GM19468 (cell line): ENCODE results near the gene GNB5.

ENCODE experiments used
- ATAC-seq: cut with Tn5 transposase; IDR thresholded peaks from one replicate; pipeline ENCODE4 v1.9.1; 2021; ENCODE audit warnings: mild to moderate bottlenecking, moderate library complexity, moderate number of reproducible peaks; ENCODE audit not compliant: unreplicated experiment; ENCODE audit errors: extremely low read depth

The GNB5 gene

DNA sequence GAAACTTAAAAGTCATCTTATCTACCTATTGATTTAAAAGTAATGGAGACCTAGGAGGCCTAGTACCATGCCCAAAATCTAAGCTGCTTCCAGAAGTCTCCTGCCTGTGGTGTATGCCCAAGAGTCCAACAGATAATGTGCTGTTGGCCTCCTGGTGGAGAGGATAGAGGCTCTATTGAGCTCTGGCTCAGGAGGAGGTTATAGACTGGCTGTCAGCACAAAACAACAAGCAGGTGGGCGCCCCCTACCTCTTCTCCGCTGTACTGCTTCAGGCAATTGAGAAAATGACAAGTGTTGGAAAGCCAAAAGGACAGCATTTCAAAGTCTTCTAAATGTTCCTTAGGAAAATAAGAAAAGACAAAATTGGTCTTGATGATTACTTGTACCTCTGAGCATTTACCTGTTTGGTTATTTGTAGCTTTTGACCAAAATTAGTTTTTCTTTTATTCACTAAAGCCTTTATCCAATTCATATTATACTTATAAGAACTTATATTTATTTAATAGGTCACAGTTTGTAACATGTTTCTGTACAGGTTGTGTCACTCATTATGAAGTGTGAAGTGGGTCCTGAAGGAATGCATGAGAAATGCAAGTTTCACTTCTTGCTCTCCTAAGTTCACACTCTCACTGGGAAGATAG lies 17.2 kb upstream of the GNB5 start:
- ATAC-seq: no peak

DNA sequence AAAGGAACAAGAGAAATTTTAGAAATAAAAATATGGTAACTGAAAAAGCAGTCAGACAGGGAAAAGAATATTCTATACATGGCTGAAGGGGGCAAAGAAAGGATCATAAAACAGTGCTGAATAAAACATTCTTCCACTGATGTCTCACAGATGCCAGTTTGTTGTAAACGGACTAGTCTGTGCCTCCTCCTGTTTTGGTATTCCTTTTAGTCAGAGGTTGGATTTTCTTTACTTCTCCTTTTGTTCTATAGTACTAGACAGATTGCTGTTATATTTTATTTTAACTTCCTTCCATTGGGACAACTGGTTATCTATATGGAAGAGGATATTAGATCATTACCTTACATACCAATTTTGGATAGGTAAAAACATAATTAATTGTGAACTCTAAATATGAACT lies 16.0 kb upstream of the GNB5 start:
- no peak for ATAC-seq

DNA sequence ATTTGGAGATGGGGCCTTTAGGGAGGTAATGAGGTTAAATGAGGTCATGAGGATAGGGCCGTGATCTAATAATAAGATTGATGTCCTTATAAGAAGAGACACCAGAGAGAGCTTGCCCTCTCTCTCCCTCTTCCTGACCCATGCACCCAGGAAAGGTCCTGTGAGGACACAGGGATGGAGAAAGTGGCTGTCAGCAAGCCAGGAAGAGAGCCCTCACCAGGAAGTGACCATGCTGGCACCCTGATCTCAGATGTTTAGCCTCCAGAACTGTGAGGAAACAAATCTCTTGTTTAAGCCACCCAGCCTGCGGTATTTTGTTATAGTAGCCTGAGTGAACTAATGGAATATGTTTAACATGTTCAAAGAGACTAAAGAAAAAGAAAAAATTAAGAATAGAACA lies 15.3 kb upstream of the GNB5 start:
- ATAC-seq: no peak

DNA sequence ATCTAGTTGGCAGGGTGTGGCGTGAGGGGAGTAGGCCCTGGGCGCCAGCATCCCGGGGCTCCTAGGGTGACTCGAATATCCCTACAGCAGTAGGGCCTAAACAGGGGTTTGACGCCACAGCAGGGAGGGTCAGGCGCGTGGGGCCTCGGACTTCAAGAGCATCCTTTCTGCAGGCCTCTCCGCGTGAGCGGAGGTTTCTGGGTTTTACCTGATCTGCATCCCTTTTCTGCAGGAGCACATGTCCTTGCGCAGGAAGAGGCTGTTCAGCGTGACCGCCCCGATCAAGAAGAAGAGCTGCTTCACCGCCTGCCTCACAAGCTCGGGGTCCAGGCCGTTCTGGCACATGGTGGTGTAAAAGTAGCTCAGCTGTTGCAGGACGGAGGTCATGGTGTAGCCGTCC lies 13.5 kb upstream of the GNB5 start:
- ATAC-seq: no peak

DNA sequence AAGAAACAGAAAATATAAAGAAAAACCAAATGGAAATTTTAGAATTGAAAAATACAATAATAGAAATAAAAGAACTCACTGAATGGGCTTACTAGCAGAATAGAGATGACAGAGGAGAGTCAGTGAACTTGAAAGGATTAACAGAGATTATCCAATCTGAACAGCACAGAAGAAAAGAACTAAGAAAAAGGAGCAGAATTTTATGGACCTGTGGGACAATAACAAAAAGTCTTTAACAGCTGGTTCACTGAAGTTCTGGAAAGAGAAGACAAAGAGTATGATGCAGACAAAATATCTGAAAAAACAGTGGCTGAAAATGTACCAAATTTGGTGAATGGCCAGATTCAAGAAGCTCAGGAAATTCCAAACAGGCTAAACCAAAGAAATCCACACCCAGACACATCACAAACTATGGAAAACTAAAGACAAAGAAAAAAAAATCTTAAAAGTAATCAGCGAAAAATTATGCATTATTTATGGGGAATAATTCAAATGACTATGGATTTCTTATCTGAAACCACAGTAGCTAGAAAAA lies 9.7 kb upstream of the GNB5 start:
- ATAC-seq: no peak

DNA sequence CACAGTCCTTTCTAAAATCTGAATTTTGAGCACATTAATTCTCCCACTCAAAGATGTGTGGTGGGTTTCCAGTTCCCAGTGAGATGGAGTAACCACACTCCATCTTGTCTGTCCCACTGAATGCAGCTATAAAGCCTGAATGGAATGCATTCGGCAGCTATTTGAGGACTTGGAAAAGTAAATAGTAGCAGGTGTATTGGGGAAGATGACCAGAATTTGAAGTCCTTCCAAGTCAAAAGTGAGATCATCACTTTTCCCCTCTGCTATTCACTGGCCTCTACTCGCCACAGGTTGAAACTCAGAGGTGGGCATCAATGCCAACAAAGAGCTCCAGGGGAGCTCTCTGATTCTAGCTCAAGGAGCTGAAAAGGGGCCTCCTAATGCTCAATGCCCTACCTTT lies 8.1 kb upstream of the GNB5 start:
- ATAC-seq: no peak

DNA sequence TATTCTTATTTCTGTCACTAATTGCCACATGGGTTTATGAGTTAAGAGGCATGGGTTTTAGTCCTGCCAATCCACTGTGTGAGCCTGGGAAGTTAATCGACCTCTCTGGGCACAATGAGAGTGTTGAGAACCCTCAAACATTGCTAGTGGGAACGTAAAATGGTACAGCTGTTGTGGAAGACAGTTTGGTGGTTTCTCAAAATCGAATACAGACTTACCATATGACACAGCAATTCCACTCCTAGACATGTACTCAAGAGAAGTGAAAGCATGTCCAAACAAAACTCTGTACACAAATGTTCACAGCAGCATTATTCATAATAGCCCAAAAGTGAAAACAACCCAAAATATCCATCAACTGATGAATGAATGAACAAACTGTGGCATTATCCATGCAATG lies 5.7 kb upstream of the GNB5 start:
- ATAC-seq: no peak

DNA sequence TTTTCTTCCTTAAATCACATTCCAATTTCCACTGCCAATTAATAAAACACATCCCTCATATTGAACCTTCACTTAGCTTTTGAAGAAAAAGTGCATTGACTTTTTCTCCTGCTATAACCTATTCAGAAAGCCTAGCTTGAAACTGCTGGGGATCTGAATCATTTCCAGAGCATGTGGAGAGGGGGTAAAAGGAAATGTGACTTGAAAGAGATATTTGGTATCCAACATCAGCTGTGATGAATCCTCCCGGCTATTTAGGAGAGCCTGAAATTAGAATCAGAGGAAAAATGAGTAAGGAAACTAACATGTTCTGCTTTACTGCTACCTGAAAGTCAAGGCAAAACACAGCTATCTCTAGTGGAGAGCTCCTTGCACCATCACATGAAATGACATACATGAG lies 2.6 kb upstream of the GNB5 start:
- no peak for ATAC-seq

DNA sequence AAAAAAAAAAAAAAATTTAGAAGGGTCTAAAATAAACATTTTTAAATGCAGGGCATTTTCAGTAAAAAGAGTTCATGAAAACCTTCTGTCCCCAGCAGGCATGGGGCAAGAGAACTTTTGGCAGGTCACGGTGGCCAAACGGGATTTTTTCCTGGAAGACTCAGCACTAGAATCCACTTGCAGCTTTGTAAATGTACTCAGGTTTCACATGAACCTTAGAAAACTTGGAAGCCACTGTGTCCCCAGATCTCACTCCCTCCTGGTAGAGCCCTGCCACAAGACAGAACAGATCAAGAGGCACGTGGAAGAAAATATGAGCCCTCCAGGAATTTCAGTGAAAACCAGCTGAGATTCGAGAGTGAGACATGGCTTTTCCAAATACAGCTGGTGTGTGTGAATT lies 2.1 kb upstream of the GNB5 start:
- no peak for ATAC-seq

DNA sequence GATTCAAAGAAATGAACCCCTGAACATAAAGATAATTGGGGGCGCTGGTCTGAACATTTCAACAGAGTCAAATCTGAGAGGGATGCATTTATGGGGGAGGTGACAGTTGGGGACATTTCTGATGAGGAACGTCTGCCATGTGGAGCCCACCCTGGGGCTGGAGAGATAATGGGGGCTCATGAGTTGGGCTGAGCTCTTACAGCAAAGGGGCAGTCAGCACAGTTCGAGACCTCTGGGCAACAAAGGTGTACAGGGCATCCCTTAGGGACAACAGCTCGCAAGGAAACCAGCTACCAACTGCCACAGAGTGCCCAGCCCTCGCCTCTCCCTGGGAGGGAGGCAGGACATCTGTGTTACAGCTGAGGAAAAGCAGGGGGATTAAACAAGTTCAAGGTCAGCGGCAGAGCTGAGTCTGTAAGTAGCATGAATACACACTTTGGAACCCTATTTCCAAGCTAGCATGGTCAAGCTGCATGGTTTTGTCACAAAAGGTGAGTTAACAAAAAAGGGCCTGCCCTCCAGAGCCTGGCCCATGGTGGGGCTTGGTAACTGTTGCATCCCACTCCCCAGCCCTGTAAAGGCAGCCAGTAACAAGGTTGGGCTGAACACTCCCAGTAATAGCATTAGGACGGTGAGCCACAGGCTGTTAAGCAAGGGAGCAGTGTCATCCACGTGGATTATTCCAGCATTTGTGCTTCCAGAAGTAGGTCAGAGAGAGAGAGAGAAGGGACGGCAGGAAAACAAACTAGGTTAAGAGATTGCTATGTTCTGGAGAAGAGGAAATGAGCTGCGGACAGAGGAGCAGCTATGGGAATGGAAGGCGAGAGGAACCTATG lies 4.3 kb downstream of the GNB5 start:
- ATAC-seq: no peak

DNA sequence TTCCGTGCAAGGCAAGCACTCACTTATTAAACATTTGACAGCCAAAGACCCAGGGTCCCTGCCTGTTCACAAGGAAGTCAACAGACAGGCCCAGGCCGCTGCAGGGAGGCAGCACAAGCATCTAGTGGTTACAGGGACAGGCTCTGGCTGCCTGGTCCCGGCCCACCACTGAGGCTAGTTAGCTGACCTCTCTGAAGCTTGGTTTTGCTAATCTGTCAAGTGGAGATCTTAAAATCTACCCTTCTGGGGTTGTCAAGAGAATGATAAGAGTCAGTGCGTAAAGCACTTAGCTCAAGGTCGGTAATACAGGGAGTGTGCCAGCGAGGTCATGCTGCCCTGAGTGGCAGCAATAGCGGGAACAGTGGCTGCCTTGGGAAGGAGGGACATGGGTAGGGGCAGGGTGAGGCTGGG lies 6.0 kb downstream of the GNB5 start:
- no peak for ATAC-seq

DNA sequence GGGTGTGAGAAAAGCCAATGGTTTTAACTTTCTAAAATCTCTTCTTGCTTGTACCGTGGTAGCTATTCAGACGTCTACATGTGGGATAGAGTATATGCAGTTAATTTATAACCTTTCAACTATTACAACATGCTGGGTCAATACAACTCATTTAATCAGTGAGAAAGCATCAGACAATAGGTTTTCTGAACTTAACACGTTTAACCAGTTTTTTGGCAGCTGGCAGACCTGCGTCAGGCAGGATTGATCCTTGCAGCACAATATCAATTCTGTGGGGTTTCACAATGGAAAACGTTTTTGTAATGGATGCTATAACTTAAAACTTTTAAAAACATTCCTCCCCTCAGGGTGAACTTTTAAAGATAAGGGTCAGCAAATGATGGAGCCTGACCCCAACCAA lies 6.5 kb downstream of the GNB5 start:
- ATAC-seq: no peak

DNA sequence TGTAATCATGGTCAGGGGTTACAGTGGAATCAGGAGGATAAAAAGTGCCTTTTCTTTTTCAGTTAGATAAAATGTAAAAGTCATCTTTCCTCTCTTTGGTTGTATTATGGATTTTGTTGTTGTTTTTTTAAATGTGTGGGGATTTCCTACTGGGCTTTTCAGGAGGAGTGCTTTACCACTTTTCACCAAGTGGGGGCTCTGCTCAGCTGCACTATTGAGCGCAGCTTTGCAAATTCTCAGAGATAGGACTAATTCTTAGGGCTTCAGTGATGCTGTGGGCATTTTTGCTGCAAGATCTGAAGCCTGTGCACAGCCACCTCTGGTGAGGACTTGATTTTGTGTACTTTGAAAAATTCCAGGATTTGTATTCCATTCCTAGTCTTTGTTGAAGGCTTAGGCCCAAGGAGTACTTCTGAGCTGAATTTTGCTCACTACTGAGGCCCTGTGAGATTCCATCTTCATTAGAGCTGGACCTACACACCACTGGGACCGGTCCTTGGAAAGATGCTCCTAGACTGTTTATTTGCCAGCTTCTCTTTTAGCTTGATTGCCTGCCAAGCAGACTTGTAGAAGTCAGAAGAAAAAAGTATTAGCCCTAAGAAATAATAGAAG lies 7.5 kb downstream of the GNB5 start:
- ATAC-seq: no peak

DNA sequence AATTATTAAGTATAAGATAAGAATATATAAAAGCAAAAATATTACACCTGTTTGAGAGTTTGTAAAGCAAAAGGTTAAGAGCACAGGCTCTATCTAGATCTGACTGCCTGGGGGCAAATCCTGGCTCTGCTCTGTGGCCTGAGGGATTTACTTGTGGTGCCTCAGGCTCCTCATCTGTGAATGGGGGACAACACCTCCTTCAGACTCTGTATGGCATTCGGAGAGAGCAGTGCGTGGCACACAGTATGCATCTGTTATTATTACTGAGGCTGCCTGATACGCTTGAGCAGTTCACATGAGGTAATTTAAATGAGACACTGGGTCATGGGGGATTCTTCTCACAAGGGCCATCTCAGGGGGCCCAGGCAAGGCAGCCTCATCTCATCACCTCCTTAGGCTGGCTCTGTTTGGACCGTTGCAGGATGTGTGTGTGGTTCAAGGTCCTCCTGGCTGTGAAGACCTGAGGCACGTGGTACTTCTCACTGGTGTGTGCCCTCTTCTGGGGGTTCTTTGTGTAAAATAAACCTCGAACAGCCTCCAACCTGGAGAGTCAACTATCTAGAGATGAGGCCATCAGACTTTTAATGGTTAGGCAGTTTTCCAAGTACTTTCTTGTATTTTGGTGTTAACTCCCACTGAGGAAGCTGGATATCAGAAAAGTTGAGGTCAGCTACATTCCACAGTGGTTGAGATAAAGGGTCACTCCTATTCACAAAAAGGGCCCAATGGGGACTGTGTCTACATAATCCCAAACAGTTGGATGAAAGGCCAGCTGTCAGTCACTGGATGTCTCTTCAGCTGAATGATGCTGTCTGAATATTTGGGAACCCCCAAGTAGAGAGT lies 9.0 kb downstream of the GNB5 start:
- no peak for ATAC-seq

DNA sequence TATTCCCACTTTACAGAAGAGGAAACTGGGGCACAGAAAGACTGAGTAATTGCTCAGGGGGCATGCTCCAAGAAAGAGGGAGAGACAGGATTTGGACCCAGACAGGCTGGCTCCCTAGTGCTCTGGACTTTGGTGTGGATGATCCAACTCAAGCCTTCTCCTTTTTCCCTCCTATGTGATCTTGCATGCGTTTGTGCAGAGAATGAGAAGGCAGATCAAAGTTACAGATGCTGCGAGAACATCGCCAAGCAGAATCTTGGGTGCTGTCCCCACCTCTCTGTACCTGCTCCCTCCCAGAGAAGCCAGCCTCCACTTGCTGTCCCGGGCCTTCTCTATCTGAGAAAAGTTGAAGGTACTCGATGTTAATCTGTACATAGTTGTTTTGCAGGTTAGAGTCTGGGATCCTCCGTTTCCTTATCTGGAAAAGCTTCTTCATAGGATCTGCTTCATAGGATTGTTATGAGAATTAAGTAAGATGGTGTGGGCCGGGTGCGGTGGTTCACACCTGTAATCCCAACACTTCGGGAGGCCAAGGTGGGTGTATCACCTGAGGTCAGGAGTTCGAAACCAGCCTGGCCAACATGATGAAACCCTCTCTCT lies 10.2 kb downstream of the GNB5 start:
- no peak for ATAC-seq

DNA sequence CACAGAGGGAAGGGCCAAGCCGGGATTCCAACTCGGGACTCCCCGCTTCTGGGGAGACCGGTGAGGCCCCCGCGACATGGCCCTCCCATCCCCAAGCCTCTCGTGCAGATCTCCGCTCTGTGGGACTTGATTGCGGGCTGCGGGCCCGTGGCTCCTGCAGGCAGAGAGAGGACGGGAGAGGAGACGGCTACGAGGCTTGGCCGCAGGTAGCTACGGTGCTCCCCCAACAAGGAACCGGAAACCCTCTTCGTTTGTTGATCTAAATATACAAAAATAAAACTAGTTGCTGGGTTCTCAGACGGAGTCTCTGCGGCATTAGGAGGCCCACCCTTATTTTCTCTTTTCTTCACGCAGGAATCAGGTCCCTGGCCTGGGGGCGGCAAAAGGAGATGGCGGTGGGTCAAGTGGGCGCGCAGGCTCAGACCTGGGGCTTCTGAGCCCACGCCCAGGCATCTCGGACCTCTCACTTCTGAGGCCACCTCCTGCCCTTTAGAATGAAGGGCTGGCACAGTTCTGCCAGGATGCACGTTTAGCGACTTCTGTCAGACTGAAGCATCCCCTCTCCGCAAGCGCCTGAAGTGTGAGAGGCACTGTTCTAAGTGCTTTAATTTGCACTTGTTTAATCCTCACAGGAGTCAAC lies 10.9 kb downstream of the GNB5 start:
- ATAC-seq: no peak

DNA sequence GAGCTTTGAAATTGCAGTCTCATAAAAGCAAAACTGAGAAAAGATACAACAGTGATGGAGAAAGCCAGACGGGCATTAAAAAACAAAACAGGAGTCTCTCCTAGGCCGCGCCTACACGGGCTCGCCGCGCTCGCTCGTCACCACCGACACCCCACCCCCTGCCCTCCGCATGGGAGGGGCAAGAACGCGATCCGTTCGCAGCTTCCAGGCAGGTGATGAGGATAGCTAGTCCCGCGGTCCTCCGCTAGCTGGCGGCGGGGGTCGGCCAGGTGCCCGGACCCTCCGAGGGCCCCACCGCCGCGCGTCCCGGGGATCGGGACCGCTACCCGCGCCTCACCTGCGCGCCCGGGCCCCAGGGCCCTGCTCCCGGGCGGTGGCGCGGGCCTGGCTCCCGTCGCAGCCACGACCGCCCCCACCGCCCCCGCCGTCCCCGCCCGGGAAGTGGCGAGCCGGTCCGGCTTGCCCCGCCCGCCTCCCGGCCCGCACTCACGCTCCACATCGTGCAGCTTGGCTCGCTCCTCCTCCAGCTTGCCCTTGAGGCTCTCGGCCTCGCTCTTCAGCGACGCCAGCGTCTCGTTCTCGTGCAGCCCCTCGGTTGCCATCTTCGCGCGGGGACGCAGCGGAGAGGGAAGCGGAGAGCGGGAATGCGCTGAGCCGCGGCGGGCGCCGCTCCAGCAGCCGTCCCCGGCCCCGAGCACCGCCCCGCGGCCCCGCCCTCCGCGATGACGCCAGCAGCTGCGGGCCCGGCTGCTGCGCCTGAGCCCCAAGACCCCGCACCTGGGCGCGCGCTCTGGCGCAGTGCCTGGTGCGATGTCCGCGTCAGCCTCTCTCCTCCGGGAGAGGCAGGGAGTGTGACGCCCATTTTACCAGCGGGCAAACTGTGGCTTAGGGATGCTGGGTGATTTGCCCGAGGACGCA lies 11.7 kb downstream of the GNB5 start:
- peak; percentile 73 for ATAC-seq

DNA sequence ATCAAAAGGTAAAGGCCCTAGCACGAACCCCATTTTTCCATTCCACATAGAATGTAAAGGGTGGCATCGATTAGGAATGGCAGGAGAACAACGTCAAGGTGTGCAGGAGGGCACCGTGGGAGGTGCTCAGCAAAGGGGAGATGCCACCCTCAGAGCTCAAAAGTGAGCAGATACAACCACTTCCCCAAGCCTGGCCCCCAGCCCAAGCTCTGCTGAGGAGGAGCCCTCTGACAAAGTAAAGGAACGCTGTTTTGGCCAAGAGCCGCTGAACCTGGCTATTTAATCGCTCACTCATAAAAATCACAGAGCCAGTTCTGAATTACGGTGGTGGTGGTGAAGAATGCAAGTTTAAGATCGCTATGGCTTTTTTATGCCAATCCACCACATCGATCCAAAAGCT lies 12.4 kb downstream of the GNB5 start:
- ATAC-seq: no peak

DNA sequence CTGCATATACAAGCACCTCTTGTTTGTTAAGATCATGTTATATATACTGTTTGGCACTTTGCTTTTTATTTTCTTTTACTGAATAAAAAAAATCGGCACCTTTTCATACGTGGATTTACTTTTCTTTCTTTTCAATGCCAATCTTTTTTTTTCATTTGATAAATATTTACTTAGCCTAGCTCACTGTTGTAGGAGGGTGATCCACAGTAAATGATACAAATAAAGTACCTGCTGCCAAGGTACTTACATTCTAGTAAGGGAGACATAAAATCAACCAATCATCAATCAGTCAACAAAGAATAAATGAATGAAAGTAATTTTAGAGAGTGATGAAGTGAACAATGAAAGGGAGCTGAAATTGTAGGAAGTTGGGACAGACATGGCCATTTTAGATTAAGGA lies 18.3 kb downstream of the GNB5 start:
- no peak for ATAC-seq
